Stimulated activated naive CD8-positive, alpha-beta T cell treated with anti-CD3 and anti-CD28 coated beads, Interleukin-15, amount 100 ng/mL, for 72 hours (primary cell): ENCODE measurements around the gene SFTPD.
"Not testable (repeated sequence)": the region's sequence is repeated elsewhere in the genome, so short reads cannot be mapped to it uniquely, and the experiment has no call there.

Source experiments
- ATAC-seq: fragments of 150-1000 bp; cut with Tn5 transposase; 2 replicates; pipeline ENCODE4 v1.10.0; 2021; ENCODE audit warnings: mild to moderate bottlenecking, moderate library complexity
- DNase-seq, 2 donors: peaks; one replicate each; pipeline ENCODE4 v3.0.0; 2021 to 2022
- H3K27ac Mint-ChIP-seq, 2 donors: one replicate each; pipeline ENCODE4 v1.8.0; 2022; ENCODE audit warnings: mild to moderate bottlenecking in 2 of 2, mixed read lengths in 2 of 2, moderate library complexity in 2 of 2
- H3K27me3 Mint-ChIP-seq: one replicate; pipeline ENCODE4 v1.8.0; 2022; ENCODE audit warnings: mixed read lengths
- H3K4me1 Mint-ChIP-seq: one replicate; pipeline ENCODE4 v1.8.0; 2022; ENCODE audit warnings: mild to moderate bottlenecking, mixed read lengths
- H3K4me3 Mint-ChIP-seq, 2 donors: one replicate each; pipeline ENCODE4 v1.8.0; 2022; ENCODE audit warnings: mild to moderate bottlenecking in 2 of 2, mixed read lengths in 2 of 2, moderate library complexity in 1 of 2
- H3K9me3 Mint-ChIP-seq, 2 donors: one replicate each; pipeline ENCODE4 v1.8.0; 2022; ENCODE audit warnings: mixed read lengths in 2 of 2

SFTPD gene

DNA sequence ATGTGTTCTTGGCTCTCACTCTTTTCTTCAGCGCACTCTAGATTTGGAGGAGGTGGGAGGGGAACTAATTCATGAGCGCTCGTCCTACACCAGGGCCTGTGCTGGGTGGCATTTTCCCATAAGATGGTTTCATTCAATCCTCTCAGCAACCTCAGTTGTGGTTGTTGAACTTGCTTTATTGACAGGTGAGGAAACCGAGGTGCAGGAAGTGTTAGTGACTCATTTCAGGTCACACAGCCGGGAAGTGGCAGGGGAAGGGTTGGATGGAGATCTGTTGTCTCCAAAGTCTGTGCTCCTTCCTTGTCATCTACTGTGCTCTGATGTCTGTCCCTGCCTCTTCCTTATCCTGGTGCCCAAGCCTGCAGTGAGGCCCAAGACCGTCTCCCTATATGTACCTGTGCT lies 26.9 kb downstream of the SFTPD start:
- H3K9me3 Mint-ChIP-seq, H3K27me3 Mint-ChIP-seq, H3K4me1 Mint-ChIP-seq, H3K27ac Mint-ChIP-seq: not testable (repeated sequence)
- peak; percentile 84 for ATAC-seq
- peak in 1 of 2 donors; percentile 20 for DNase-seq
- H3K4me3 Mint-ChIP-seq: peak overlapping the region in 1 of 2 donors; percentile 54

DNA sequence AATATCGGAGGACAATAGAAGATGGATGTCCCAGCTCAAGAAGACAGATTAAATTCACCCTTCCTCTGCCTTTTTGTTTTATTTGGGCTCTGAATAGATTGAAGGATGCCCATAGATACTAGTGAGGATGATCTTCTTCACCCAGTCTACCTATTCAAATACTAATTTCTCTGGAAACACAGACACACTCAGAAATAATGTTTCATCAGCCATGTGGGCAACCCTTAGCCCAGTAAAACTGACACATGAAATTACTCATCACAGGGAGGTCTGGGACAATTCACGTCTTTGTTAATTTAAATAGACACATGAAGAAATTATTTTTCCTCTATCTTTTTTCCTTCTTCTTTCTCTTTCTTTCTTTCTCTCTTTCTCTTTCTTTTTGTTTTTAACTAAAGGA lies 33.1 kb downstream of the SFTPD start:
- not testable (repeated sequence) for H3K4me1 Mint-ChIP-seq, DNase-seq, ATAC-seq, H3K27me3 Mint-ChIP-seq, H3K27ac Mint-ChIP-seq, H3K4me3 Mint-ChIP-seq, H3K9me3 Mint-ChIP-seq

DNA sequence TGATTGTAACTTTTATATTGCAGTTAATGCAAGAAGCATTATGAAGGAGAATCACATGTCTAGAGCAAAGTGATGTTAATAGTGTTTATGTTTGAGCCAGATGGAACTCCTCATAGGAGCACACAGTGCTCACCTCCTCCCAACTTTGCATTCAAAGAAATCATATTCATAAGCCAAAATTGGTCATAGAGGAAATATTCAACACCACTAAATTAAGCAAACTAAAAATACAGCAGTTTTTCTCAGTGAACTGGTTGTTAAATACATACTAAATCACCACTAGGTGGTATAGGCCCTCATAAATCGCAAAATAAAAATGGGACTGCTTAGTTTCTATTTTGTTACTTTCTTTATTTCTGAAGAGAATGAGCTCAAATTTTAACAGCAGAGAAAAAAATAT lies 34.4 kb downstream of the SFTPD start:
- H3K27ac Mint-ChIP-seq, H3K9me3 Mint-ChIP-seq: not testable (repeated sequence)
- H3K27me3 Mint-ChIP-seq: peaks cover 10% of the 10 kb centered on the region

DNA sequence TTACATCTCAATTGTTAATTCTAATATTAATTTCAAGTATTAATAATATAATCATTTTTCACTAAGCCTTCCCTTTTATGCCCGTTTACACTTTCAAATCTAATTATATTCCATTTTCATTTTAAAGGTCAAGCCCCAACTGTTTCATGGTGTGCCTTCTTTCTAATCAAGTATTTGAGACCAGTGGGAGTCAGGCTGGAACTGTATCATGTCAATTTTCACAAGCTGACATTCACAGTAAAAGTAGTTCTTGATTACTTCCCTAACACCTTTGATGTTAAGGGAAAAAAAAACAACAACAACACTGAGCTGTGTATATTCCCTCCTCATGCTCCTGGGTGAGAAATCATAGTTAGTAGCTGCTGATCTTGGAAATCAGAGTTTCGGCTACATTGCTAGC lies 38.1 kb downstream of the SFTPD start:
- DNase-seq: no peak
- Mint-ChIP-seq H3K27ac (no peak overlapping the region), H3K27me3 (peaks cover 10% of the 10 kb centered on the region), H3K4me3 (no peak overlapping the region), H3K9me3 (no peaks in the 10 kb centered on the region), H3K4me1 (no peaks in the 10 kb centered on the region)
- ATAC-seq: no peak

More for the DNA sequence above, 34.4 kb downstream of the SFTPD start:
- H3K4me1 Mint-ChIP-seq, ATAC-seq, DNase-seq, H3K4me3 Mint-ChIP-seq: not testable (repeated sequence)

DNA sequence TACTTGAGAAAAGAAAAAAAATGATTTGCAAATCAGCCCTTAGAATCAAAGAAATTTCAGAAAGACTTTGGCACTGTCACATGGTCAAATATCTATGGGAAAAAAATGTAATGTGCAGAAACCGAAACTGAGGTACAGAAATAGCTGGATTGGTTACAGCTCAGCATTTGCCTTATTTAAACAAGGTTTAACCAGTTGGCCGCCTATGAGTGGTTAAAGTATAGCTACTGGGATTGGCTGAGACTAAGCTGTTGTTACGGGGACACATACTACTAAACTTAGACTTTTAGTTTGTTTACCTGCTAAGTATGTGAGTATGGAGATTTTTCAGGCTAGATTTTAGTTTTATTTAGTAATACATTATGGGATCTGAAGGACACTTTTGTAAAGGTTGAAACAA lies 38.6 kb downstream of the SFTPD start:
- Mint-ChIP-seq H3K9me3 (no peaks in the 10 kb centered on the region), H3K4me3 (no peak overlapping the region), H3K27me3 (peaks cover 15% of the 10 kb centered on the region), H3K27ac (no peak overlapping the region), H3K4me1 (peaks cover 3% of the 10 kb centered on the region)
- DNase-seq: no peak
- ATAC-seq: no peak

DNA sequence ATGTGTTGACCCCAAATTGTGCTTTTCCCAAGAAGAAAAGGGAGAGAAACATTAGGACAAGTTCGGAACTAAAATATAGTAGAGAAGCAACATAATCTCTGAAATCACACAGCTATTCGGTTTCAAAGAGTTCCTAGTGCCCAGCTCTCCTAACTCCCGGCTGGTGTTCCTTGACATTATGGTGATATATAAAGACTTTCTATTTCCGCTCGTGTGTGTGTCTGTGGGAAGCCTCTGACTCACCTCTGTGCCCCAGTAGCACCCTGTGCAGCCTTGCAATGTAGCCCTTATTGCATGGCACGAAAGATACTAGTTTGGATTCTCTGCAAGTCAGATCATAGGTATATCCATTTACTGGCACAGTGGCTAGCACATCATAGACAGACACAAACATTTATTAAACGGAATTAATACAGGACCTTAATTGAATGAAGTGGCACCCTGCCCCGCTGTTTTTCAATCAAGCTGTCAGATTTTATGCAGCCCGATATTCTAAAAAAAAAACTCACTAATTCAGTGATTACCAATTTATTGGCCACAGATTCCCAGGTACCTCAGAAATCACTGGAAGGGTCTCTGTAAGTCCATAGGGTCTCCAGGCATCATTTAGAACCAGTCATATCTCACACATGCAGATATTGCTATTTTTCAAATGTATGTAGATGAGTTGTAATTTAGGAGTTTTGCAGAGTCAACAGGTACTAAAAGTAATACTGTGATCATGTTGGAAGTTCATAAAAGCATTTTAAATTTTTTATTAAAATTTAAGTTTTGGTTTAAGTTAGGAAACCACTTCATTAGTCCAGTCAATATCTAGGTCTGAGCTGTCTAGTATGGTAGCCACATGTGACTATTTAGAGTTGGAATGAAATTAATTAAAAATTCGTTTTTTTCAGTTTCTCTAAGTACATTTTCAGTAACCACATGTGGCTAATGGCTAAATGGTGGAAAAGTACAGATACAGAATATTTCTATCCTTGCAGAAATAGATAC lies 43.3 kb downstream of the SFTPD start:
- Mint-ChIP-seq H3K27me3 (peaks cover 46% of the 10 kb centered on the region), H3K27ac (no peak overlapping the region), H3K9me3 (no peaks in the 10 kb centered on the region), H3K4me1 (peaks cover 23% of the 10 kb centered on the region), H3K4me3 (peak overlapping the region; percentile 84 to 94)
- ATAC-seq (peak; percentile 76), DNase-seq (no peak)

DNA sequence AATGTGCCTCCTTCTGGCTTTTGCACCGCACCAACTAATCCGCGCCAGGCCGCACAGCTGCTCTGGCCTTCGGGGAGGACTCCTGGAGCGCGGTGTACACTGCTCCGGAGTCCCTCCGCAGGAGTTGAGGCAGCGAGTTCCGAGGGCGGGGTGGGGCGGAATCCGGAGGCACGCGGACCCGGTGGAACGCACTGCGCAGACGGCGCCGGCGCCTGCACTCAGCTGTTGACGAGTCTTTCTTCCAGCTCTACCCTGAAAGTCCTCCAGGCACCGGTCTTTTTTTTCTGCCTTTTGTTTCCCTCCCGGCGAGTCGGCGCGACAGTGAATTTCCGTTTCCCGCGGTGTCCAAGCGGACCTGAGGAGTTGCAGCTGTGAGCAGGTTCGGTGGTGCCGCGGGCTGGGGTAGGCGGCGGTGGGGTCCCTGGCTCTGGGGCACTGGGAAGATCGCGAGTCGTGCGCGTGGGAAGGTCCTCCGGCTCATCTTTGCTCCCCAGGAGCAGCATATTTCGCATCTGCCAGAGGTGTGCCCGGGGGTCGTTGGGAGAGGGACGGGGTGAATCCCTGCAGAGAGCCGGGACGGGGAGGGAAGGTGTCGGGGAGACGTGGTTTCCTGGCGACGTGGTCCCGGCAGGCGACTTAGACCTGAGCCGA lies 44.1 kb downstream of the SFTPD start:
- Mint-ChIP-seq H3K4me3 (peak overlapping the region; percentile 84 to 94), H3K4me1 (peaks cover 23% of the 10 kb centered on the region), H3K27ac (peak overlapping the region in 1 of 2 donors; percentile 38), H3K9me3 (no peaks in the 10 kb centered on the region), H3K27me3 (peaks cover 44% of the 10 kb centered on the region)
- ATAC-seq: peak; percentile 93
- DNase-seq: peak; percentile 57

DNA sequence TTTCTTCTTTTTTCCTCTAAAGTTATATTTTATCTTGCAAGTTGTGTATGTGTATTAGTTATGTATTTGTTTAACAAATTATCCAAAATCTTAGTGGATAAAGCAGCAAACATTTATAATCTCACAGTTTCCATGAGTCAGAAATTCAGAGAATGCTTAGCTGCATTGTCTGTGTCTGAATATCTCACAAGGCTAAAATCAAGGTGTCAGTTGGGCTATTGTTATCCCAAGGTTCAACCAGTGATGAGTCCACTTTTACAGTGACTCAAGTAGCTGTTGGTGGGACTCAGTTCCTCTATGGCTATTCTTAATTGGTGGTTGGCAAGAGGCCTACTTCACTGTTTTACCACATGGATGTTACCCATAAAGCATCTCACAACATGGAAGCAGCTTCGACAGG lies 47.3 kb downstream of the SFTPD start:
- Mint-ChIP-seq H3K27me3 (peaks cover 44% of the 10 kb centered on the region), H3K4me1 (peaks cover 23% of the 10 kb centered on the region)
- H3K9me3 Mint-ChIP-seq, H3K4me3 Mint-ChIP-seq, DNase-seq, H3K27ac Mint-ChIP-seq, ATAC-seq: not testable (repeated sequence)

DNA sequence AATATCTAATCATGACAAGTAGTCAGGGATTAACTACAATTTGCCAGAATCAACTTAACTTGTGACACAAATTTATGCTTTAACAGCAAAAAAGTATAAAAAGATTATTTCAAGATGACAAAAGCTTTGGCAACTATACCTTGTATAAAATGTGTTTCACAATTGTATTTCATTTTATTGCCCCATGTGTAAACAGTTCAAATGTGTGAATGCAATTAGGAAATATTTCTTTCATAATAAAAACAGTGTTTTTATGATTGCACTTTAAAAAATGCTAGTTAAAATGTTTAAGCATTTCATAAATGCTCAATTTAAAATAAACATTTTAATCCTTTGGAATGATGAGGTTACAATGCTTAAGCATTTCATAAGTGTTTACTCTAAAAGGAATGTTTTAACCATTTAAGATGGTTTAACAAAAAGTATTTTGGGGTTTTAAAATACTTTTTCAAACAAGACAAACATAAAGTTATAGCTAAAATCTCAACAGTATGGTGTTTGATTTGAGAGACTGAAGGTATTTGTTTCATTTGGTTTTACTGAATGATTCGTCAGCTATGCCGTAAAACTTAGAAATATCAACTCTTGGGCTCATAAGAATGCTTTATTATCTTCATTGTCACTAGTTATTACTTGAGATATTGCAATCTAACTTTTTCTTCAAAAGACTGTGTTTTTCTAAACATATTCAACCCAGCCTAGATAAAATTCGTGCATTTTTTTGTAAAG lies 50.1 kb downstream of the SFTPD start:
- Mint-ChIP-seq H3K27me3 (peaks cover 25% of the 10 kb centered on the region), H3K9me3 (no peaks in the 10 kb centered on the region), H3K27ac (no peak overlapping the region), H3K4me1 (peaks cover 6% of the 10 kb centered on the region), H3K4me3 (no peak overlapping the region)
- ATAC-seq (no peak), DNase-seq (no peak)

DNA sequence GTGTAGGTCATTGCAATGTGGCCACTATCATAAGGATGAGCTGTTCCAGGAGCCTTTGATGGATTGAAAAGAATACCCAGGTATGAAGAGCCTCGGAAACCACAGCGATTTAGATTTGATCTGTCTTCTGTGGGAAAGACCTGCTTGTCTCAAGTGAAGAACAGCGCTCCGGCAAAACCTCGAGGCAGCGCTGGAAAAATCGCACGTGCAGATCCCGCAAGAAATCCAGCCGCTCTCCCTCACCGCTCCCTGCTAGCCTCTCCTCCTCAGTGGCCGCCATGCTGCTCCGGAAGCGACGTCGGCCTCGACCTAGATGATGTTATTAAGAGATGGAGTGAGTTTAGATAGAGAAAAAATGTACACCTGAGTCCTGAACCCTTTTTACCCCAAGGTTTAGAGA lies 56.0 kb downstream of the SFTPD start:
- H3K4me1 Mint-ChIP-seq, DNase-seq, ATAC-seq, H3K9me3 Mint-ChIP-seq, H3K27ac Mint-ChIP-seq, H3K4me3 Mint-ChIP-seq: not testable (repeated sequence)
- H3K27me3 Mint-ChIP-seq: peaks cover 37% of the 10 kb centered on the region

DNA sequence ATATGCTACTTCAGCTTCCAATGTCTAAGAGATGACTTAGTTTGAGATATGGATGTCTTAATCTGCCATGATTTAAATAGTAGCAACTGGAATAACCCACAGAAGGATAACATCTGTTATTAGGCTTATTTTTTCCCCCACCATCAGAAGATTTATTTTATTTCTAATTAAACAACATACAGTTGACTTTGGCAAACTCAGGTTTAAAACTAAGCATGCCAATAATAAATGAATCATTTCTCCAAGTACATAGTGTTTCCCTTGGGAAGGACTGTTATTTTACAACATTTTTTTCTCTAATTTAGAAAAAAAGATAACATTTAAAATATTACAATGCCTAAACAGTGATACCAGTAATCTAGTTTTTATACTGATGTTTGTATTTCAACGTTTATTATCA lies 58.4 kb downstream of the SFTPD start:
- ATAC-seq: no peak
- H3K9me3 Mint-ChIP-seq: no peaks in the 10 kb centered on the region
- DNase-seq: no peak
- H3K4me1 Mint-ChIP-seq: no peaks in the 10 kb centered on the region
- peaks cover 52% of the 10 kb centered on the region for H3K27me3 Mint-ChIP-seq
- no peak overlapping the region for H3K4me3 Mint-ChIP-seq
- H3K27ac Mint-ChIP-seq: no peak overlapping the region

DNA sequence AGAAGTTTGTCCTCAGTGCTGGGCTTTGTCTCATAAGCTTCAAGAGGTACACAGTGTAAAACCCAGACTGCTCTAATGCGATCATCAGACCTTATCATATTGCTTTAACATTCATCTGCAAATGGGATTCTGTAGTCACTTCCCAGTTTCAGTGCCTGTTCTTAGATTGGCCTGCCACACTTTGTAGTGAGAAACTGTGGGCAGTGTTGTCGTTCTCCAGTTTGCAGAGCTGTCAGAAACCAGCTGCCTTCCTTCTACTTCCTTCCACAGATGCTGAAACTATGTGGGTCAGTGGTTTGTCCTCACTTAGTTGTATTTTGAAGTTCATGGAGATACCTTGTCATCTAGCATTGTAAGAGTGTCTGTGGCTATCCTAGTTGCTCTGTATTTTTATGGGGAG lies 59.9 kb downstream of the SFTPD start:
- ATAC-seq: peak; percentile 43
- H3K27me3 Mint-ChIP-seq: peaks cover 55% of the 10 kb centered on the region
- DNase-seq, H3K4me3 Mint-ChIP-seq, H3K27ac Mint-ChIP-seq, H3K9me3 Mint-ChIP-seq, H3K4me1 Mint-ChIP-seq: not testable (repeated sequence)
